Activated T-cell treated with anti-CD3 and anti-CD28 coated beads, Interleukin-2, amount 50 U/mL, for 24 hours (primary cell): ENCODE data around the gene HMGCS1.

Experiments
- DNase-seq: peaks from one replicate; pipeline ENCODE4 v3.0.0-alpha.2; 2020
- H3K27ac Mint-ChIP-seq: 2 replicates; pipeline ENCODE4 v1.8.0; 2020; ENCODE audit warnings: mild to moderate bottlenecking, mixed read lengths
- H3K27me3 Mint-ChIP-seq: 2 replicates; pipeline ENCODE4 v1.8.0; 2020; ENCODE audit warnings: mixed read lengths
- H3K36me3 Mint-ChIP-seq: 2 replicates; pipeline ENCODE4 v1.8.0; 2020; ENCODE audit warnings: low read depth, mixed read lengths
- H3K4me1 Mint-ChIP-seq: 2 replicates; pipeline ENCODE4 v1.8.0; 2020; ENCODE audit warnings: low read depth, mixed read lengths
- H3K4me3 Mint-ChIP-seq: 2 replicates; pipeline ENCODE4 v1.8.0; 2020; ENCODE audit warnings: mild to moderate bottlenecking, moderate library complexity, mixed read lengths
- H3K9me3 Mint-ChIP-seq: 2 replicates; pipeline ENCODE4 v1.8.0; 2020; ENCODE audit warnings: mixed read lengths

HMGCS1 gene

DNA sequence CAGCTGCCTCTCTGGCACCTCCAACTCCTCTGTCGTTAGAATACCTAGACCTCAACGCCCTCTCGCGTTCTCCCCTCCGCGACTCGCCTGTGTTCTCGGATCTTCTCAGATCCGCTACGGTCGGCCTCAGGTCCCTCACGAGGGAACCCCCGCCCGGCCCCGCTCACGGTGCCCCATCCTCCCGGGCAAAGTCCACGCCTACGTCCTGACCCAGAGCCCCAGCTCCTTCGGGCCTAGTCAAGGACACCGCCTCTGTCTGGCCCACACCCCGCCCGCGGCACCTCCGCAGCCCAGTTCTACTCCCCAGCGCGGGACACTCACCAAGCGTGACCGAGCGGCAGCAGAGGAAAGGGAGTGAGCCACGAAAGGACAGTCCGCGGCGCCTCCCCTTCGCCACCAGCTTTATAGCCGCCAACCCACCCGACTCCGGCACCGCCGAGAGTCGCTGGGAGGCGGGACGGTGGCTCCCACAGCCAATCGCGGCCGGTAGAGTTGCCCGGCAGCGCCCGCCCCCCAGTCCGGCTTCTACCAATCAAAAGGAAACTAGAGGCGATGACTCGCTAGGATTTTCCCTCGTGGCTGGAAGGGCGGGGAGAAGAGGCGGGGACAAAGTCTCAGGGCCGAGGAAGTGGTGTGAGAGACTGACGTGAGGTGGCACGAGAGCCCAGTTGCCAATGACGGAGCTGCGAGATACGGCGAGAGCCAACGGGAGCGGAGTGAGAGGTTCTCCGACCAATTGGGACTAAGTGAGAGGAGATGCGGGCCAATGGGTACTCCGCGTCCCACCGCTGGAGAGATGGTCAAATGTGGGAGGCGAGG is at the start of gene HMGCS1:
TSS of gene HMGCS1 (minus strand) at position 378 of the 819 bp plus-strand sequence. CDS start 14,447 bp downstream, outside the sequence.
- DNase-seq: peak; percentile 98
- Mint-ChIP-seq H3K4me1 (peaks cover 83% of the 10 kb centered on the region), H3K27me3 (no peaks in the 10 kb centered on the region), H3K9me3 (peaks cover 18% of the 10 kb centered on the region), H3K36me3 (peaks cover 80% of the 10 kb centered on the region), H3K27ac (peak within 1 kb of the TSS; percentile 100), H3K4me3 (peak within 1 kb of the TSS; percentile 98)

DNA sequence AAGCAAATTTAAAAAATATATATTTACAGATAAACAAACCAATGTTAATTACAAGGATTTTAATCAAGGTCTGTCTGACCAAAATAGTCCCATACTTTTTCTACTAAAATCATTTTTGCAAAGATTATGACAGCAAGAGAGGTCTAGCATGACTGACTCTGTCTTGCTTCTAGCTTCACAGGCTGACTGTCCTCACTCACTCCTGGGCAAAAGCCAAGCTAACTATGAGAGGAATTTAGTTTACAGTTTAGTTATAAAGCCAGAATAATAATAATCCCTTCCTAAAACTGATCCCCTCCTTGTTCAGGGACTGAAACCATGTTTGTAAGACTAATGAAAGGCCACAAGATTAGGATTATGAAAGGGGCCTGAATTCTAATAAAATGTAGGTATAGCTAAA is 45.5 kb upstream of the HMGCS1 start:
- H3K9me3 Mint-ChIP-seq: peaks cover 17% of the 10 kb centered on the region
- no peak overlapping the region for H3K4me3 Mint-ChIP-seq
- no peak overlapping the region for H3K27ac Mint-ChIP-seq
- no peaks in the 10 kb centered on the region for H3K27me3 Mint-ChIP-seq
- no peak for DNase-seq
- H3K36me3 Mint-ChIP-seq: no peaks in the 10 kb centered on the region
- H3K4me1 Mint-ChIP-seq: no peaks in the 10 kb centered on the region

DNA sequence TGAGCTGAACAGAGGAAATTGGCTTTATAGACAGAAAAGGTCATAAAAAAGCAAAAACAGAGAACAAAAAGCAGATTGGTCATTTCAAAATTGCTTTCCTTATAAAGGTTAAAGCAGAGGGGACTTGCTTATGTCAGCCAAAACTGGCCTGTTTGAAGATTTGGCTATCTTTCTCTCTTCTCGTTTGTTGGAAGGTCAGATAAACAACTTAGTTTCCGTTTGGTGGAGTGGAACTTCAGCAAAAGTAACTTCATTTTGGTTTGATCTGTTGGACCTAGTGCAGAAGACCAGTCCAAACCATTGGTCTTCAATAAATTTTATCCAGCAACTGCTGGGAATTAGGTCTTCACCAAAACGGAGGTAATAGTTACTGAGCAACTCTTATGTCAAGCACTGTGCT is 45.1 kb upstream of the HMGCS1 start:
- Mint-ChIP-seq H3K27ac (no peak overlapping the region), H3K4me1 (no peaks in the 10 kb centered on the region), H3K27me3 (no peaks in the 10 kb centered on the region), H3K4me3 (no peak overlapping the region), H3K9me3 (peaks cover 17% of the 10 kb centered on the region), H3K36me3 (no peaks in the 10 kb centered on the region)
- DNase-seq: no peak

DNA sequence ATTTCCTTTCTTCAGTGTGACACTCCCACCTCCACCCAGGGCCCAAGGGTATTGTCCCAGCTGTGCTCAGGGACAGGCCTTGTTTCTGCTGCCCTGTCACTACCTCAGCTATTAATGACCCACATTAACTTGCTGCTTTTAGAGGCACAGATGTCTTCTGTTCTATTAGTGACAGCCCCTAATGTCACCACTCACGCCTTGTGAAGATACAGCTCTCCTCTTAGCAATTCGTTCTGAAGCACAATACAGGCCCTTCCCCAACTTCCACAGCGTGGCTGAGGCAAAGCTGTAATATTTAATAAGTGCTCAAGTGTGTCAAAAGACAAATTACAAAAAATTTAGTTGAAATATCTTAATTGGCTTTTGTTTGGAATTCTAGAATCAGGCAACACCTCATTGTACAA is 44.7 kb upstream of the HMGCS1 start:
- Mint-ChIP-seq H3K4me1 (no peaks in the 10 kb centered on the region), H3K4me3 (no peak overlapping the region), H3K27ac (no peak overlapping the region), H3K9me3 (peaks cover 17% of the 10 kb centered on the region), H3K27me3 (no peaks in the 10 kb centered on the region), H3K36me3 (no peaks in the 10 kb centered on the region)
- DNase-seq: no peak

DNA sequence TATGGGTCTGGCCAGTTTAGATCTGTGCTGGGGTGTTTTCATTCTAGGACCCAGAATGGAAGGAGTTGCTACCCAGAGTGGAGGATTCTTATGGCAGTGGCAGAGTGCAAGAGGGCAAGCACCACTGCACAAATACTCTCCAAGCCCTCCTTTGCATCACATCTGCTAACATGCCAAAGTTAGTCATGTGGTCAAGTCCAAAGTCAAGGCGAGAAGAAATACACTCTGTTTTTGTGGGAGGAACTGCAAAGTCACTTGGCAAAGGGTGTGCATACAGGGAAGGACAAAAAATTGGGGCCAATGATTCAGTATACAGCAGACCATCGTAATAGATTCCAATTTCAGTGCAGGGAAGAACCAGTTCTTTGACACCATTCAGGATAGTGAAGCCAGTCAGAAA is 43.9 kb upstream of the HMGCS1 start:
- no peak overlapping the region for H3K4me3 Mint-ChIP-seq
- DNase-seq: no peak
- no peaks in the 10 kb centered on the region for H3K4me1 Mint-ChIP-seq
- H3K9me3 Mint-ChIP-seq: peaks cover 16% of the 10 kb centered on the region
- no peak overlapping the region for H3K27ac Mint-ChIP-seq
- no peaks in the 10 kb centered on the region for H3K27me3 Mint-ChIP-seq
- H3K36me3 Mint-ChIP-seq: no peaks in the 10 kb centered on the region

DNA sequence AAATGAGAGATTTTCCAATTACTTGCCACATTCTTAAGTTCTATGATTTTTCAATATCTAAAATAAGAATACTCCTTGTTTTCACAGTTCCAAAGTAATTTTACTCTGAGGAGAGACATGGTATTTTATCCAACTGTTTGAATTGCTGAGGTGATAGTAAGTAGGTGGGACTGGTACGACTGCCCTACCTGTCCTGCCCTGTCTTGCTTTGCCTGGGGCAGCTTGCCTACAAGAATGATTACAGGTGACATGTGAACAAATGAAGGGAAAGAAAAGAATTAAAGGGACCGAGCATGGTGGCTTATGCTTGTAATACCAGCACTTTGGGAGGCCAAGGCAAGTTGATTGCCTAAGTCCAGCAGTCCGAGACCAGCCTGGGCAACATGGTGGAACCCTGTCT is 41.6 kb upstream of the HMGCS1 start:
- Mint-ChIP-seq H3K36me3 (no peaks in the 10 kb centered on the region), H3K27ac (no peak overlapping the region), H3K9me3 (peaks cover 10% of the 10 kb centered on the region), H3K27me3 (peaks cover 6% of the 10 kb centered on the region), H3K4me3 (no peak overlapping the region), H3K4me1 (no peaks in the 10 kb centered on the region)
- DNase-seq: no peak

DNA sequence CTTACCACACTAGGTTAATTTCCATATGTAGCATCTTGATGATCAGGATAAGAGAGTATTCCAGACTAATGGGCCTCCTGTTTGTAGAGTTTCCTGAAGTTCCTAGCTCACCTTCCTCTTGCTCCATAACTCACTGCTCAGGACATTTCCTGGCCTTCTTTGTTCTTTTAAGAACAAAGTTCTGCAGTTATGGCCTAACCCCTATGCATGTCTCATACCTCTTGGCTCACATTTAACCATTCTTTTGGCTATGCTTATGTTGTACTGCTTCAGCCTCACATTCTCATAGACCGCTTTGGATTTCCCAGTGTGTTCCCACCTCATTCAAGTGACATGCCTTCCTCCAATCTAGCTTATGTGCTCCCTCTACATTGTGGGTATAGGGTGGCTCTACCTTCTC is 40.5 kb upstream of the HMGCS1 start:
- H3K27me3 Mint-ChIP-seq: peaks cover 6% of the 10 kb centered on the region
- H3K4me1 Mint-ChIP-seq: no peaks in the 10 kb centered on the region
- H3K9me3 Mint-ChIP-seq: no peaks in the 10 kb centered on the region
- H3K27ac Mint-ChIP-seq: no peak overlapping the region
- no peaks in the 10 kb centered on the region for H3K36me3 Mint-ChIP-seq
- no peak overlapping the region for H3K4me3 Mint-ChIP-seq
- DNase-seq: no peak

DNA sequence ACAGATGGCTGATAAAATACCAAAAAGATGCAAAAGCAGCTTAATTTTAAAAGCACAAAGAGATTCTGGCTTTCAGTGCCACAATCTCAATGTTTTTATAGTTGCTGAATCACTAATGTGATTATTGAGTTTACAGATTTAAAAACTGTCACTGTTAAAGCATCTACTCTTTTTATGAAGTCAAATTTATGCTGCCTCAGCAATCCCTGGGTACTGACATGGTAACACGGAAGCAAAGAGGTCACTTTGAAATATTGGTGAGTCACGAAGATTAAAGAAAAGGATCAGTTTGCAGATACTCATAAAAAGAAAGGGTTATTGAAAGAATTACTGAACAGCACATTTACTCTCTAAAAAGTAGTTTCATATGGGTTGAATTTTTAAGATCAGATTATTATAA is 39.7 kb upstream of the HMGCS1 start:
- H3K9me3 Mint-ChIP-seq: no peaks in the 10 kb centered on the region
- H3K27ac Mint-ChIP-seq: no peak overlapping the region
- peaks cover 10% of the 10 kb centered on the region for H3K27me3 Mint-ChIP-seq
- H3K4me3 Mint-ChIP-seq: no peak overlapping the region
- no peaks in the 10 kb centered on the region for H3K4me1 Mint-ChIP-seq
- H3K36me3 Mint-ChIP-seq: no peaks in the 10 kb centered on the region
- DNase-seq: no peak

DNA sequence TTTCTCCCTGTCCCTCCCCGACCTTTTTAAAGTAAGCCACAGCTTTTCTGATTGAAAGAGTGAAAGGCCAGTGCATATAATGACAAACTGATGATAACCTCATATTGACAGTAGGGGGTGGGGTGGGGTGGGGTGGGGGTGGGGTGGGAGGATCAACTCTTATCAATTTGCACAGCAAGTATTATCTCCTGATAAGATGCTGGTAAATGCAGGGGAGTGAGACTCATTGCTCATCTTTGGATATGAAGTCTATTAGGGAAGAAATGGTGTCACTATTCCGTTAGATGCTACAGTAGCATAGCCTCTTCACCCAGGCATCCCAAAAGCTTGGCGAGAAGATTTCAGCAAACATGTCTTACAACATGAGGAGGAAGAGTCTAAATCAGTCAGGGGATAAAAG is 38.9 kb upstream of the HMGCS1 start:
- H3K4me3 Mint-ChIP-seq: no peak overlapping the region
- H3K9me3 Mint-ChIP-seq: no peaks in the 10 kb centered on the region
- no peaks in the 10 kb centered on the region for H3K4me1 Mint-ChIP-seq
- DNase-seq: no peak
- no peak overlapping the region for H3K27ac Mint-ChIP-seq
- H3K36me3 Mint-ChIP-seq: no peaks in the 10 kb centered on the region
- peaks cover 10% of the 10 kb centered on the region for H3K27me3 Mint-ChIP-seq

DNA sequence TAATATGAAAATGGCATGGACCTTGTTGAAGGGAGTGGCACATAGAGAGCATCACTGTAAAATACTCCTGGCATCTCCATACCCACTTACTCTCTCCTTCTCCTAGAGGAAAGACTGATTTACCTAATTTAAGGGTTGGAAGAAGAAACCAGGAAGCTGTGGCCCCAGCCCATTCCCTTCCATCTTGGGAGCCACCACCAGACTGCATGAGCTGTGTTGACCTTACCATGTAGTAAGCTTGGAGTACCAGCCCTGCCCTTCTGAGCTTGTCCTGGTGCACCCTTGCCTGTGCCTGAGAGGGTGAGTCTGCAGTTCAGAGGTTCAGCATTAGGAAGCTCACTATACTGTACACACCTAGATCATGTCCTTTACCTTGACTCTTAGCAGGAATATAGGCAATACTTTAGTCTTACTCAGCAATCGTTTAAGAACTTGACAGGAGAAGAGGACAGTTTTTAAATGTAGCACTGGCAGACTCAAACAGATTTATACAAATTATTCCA is 35.7 kb upstream of the HMGCS1 start:
- H3K36me3 Mint-ChIP-seq: no peaks in the 10 kb centered on the region
- no peak overlapping the region for H3K27ac Mint-ChIP-seq

DNA sequence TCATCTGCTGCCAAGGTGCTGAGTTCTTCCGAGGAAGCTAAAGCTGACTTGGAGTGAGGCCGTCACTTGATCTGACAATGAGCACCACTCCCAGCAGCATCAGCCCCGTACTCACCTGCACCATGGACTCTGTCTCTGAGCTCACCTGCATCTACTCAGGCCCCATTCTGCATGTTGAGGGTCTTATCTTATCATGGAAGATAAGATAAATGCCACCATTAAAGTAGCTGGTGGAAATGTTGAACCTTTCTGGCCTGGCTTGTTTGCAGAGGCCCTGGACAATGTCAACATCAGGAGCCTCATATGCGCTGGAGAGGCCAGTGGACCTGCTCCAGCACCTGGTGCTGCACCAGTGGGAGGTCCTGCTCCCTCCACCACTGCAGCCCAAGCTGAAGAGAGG is 35.0 kb upstream of the HMGCS1 start:
- H3K27ac Mint-ChIP-seq: no peak overlapping the region
- H3K4me3 Mint-ChIP-seq: no peak overlapping the region
- peaks cover 26% of the 10 kb centered on the region for H3K27me3 Mint-ChIP-seq
- no peaks in the 10 kb centered on the region for H3K36me3 Mint-ChIP-seq
- peaks cover 4% of the 10 kb centered on the region for H3K9me3 Mint-ChIP-seq
- no peaks in the 10 kb centered on the region for H3K4me1 Mint-ChIP-seq
- no peak for DNase-seq

More for the DNA sequence above, 35.7 kb upstream of the HMGCS1 start:
- H3K4me1 Mint-ChIP-seq: no peaks in the 10 kb centered on the region
- H3K4me3 Mint-ChIP-seq: no peak overlapping the region
- DNase-seq: no peak
- peaks cover 4% of the 10 kb centered on the region for H3K9me3 Mint-ChIP-seq
- peaks cover 20% of the 10 kb centered on the region for H3K27me3 Mint-ChIP-seq

DNA sequence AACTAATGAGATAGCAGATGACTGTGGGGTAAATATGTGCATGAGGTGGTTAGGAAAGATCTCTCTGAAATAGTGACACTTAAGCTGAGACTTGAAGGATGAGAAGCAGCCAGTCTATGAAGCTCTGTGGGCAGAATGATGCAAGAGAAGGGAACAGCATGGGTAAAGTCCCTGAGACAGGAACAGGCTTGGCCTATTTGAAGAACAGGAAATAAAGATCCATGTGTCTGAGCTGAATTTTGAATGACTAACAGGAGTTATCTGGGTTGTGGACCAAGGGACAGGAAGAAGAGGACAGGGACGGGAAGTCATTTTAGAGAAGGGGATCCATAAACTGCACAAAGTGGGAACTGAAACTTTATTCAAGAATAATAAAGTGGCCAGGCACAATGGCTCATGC is 25.6 kb upstream of the HMGCS1 start:
- DNase-seq: no peak
- Mint-ChIP-seq H3K4me1 (peaks cover 15% of the 10 kb centered on the region), H3K27ac (no peak overlapping the region), H3K36me3 (peaks cover 12% of the 10 kb centered on the region), H3K27me3 (peaks cover 33% of the 10 kb centered on the region), H3K9me3 (peaks cover 30% of the 10 kb centered on the region), H3K4me3 (no peak overlapping the region)

DNA sequence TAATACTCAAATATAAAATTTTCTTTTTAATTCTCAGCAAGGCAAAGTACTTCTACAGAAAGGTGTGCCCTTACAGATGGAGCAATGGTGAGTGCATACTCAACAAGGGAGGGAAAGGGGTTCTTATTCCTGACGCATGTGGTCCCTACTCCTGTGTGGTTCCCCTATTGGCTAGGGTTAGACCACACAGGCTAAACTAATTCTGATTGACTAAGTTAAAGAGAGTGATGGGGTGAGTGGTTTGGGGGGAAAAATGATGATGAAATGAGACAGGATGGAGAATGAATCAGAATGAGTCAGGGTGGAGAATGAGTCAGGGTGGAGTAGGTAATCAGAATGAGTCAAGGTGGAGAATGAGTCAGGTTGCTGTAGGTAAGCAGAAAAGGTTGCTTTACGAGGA is 22.9 kb upstream of the HMGCS1 start:
- Mint-ChIP-seq H3K36me3 (peaks cover 12% of the 10 kb centered on the region), H3K4me3 (no peak overlapping the region), H3K27ac (peak overlapping the region; percentile 82), H3K9me3 (peaks cover 31% of the 10 kb centered on the region), H3K4me1 (peaks cover 15% of the 10 kb centered on the region), H3K27me3 (peaks cover 18% of the 10 kb centered on the region)
- DNase-seq: no peak

DNA sequence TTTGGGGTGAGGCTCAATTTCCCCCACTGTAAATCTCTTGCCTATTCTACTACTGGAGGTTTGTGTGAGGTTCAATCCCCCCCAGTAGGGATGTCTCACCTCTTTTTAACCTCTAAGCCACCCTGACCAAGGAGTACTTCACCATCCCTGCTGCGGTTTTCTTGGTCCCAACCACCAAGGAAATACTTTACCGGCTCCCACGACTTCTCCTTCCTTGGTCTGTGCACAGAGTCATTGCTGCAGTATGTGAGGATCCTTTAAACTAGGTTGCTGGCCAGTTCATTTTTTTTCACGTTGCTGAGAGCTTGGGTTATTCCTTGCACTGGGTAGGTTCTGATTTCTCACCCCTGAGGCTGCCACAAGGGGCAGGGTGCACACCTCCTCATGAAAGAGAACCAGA is 22.5 kb upstream of the HMGCS1 start:
- Mint-ChIP-seq H3K36me3 (peaks cover 12% of the 10 kb centered on the region), H3K4me3 (no peak overlapping the region), H3K9me3 (peaks cover 31% of the 10 kb centered on the region), H3K27me3 (peaks cover 18% of the 10 kb centered on the region), H3K27ac (peak overlapping the region; percentile 82), H3K4me1 (peaks cover 15% of the 10 kb centered on the region)
- no peak for DNase-seq

DNA sequence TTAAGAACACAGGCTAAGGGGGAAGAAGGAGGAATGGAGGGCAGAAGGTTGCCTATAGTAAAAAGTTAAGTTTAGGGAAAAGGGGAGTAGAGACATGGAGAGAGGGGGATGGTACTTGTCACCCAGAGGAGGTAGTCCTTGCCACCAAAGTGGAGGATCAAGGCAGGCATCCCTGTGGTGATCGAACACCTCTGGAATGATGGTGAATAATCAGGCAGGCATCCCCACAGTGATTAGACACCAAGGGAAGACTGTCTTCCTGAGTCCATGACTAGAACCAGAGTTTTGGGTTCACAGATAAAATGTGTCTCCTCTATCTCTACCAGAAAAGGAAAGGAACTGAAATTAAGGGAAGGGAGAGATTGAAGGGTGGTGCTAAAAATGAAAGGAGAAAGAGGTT is 19.2 kb upstream of the HMGCS1 start:
- Mint-ChIP-seq H3K27me3 (peaks cover 8% of the 10 kb centered on the region), H3K4me1 (peaks cover 10% of the 10 kb centered on the region), H3K4me3 (no peak overlapping the region), H3K36me3 (peaks cover 10% of the 10 kb centered on the region), H3K9me3 (peaks cover 23% of the 10 kb centered on the region), H3K27ac (no peak overlapping the region)
- DNase-seq: no peak
